Right ventricle myocardium superior (tissue), 1 donor: ENCODE measurements around the gene MYZAP. TPM values are rescaled to one million over a fixed set of nuclear protein-coding genes. Genes with fewer than 3 reads are reported as not detected.

ENCODE experiments used
- ATAC-seq: fragments of 200-7000 bp; cut with Tn5 transposase; one replicate; pipeline ENCODE4 v1.9.1; 2020; ENCODE audit warnings: mild to moderate bottlenecking; ENCODE audit not compliant: poor library complexity
- DNase-seq: peaks from one replicate; pipeline ENCODE4 v3.0.0-alpha.2; 2020
- intact Hi-C: fragments of 100-400 bp; cut with DNase I; formaldehyde crosslinking; loops from one replicate; pipeline ENCODE4 v1.11.2; 2022
- total RNA-seq: library from RNA; stranded (reverse); fragmentation: NEBNext Ultra II Directional; extraction: Animal tissue kit (Norgen Biotek cat#: 25700); gene quantifications from one replicate; pipeline ENCODE4 v1.2.1, GENCODE V29; 2021
- donor health status: DM: no; HTN: yes; CAD: no; lungs with severe emphysema.

MYZAP gene
- total RNA-seq, 1 donor from 2014 or later = 966 TPM

GRCh38 chr15:57557810-57558209 is 33.9 kb upstream of the MYZAP start:
- intact Hi-C loops = loop anchor here (5.0 to 10.0 kb wide), 2 partner anchors 304 to 517 kb away; no protein-coding TSS in a partner anchor
- DNase-seq = no peak
- ATAC-seq = no peak

GRCh38 chr15:57559875-57560274 is 31.8 kb upstream of the MYZAP start:
- DNase-seq (peak; percentile 83), ATAC-seq (peak; percentile 64)
- intact Hi-C loops = loop anchor here (5.0 to 10.0 kb wide), 3 partner anchors 37 to 515 kb away; no protein-coding TSS in a partner anchor

GRCh38 chr15:57561041-57561711 is 30.5 kb upstream of the MYZAP start:
- DNase-seq (peak; percentile 76), ATAC-seq (peak; percentile 91)
- intact Hi-C loops = loop anchor here (5.0 kb wide), 1 partner anchor 36 kb away; no protein-coding TSS in a partner anchor

GRCh38 chr15:57562196-57562769 is 29.4 kb upstream of the MYZAP start:
- DNase-seq (peak; percentile 87), ATAC-seq (peak; percentile 73)
- intact Hi-C loops = loop anchor here (5.0 kb wide), 1 partner anchor 35 kb away; no protein-coding TSS in a partner anchor

GRCh38 chr15:57563416-57563815 is 28.3 kb upstream of the MYZAP start:
- intact Hi-C loops = loop anchor here (5.0 kb wide), 1 partner anchor 34 kb away; no protein-coding TSS in a partner anchor
- ATAC-seq = no peak

GRCh38 chr15:57565311-57565710 is 26.4 kb upstream of the MYZAP start:
- DNase-seq (no peak), ATAC-seq (no peak)
- intact Hi-C loops = no loop called here

More at GRCh38 chr15:57563416-57563815, 28.3 kb upstream of the MYZAP start:
- DNase-seq = no peak

GRCh38 chr15:57566834-57567233 is 24.9 kb upstream of the MYZAP start:
- intact Hi-C loops = no loop called here
- peak; percentile 51 for DNase-seq
- ATAC-seq = peak; percentile 64

GRCh38 chr15:57567891-57568290 is 23.8 kb upstream of the MYZAP start:
- no peak for DNase-seq
- ATAC-seq = no peak
- intact Hi-C loops = no loop called here

- intact Hi-C loops = no loop called here
- DNase-seq = no peak
- ATAC-seq = no peak
Measured at GRCh38 chr15:57568299-57568698, 23.4 kb upstream of the MYZAP start.

GRCh38 chr15:57570340-57570739 is 21.4 kb upstream of the MYZAP start:
- intact Hi-C loops = no loop called here
- no peak for DNase-seq
- no peak for ATAC-seq

GRCh38 chr15:57570994-57571393 is 20.7 kb upstream of the MYZAP start:
- intact Hi-C loops = no loop called here
- ATAC-seq = no peak
- DNase-seq = no peak

- ATAC-seq (no peak), DNase-seq (no peak)
- intact Hi-C loops = no loop called here
Measured at GRCh38 chr15:57571725-57572124, 20.0 kb upstream of the MYZAP start.

- intact Hi-C loops = no loop called here
- DNase-seq = no peak
- ATAC-seq = no peak
Measured at GRCh38 chr15:57572468-57572867, 19.2 kb upstream of the MYZAP start.

GRCh38 chr15:57573151-57573550 is 18.6 kb upstream of the MYZAP start:
- DNase-seq = no peak
- no peak for ATAC-seq
- intact Hi-C loops = no loop called here

- DNase-seq (no peak), ATAC-seq (no peak)
- intact Hi-C loops = no loop called here
Measured at GRCh38 chr15:57575363-57575762, 16.3 kb upstream of the MYZAP start.

- intact Hi-C loops = no loop called here
- ATAC-seq (no peak), DNase-seq (no peak)
Measured at GRCh38 chr15:57578288-57578900, 13.3 kb upstream of the MYZAP start.

GRCh38 chr15:57580428-57580827 is 11.3 kb upstream of the MYZAP start:
- intact Hi-C loops = no loop called here
- ATAC-seq = no peak
- DNase-seq = no peak

- intact Hi-C loops = no loop called here
- ATAC-seq = no peak
- DNase-seq = no peak
Measured at GRCh38 chr15:57580866-57581265, 10.8 kb upstream of the MYZAP start.

- ATAC-seq (no peak), DNase-seq (no peak)
- intact Hi-C loops = no loop called here
Measured at GRCh38 chr15:57582090-57582489, 9.6 kb upstream of the MYZAP start.

GRCh38 chr15:57583282-57583681 is 8.4 kb upstream of the MYZAP start:
- ATAC-seq (no peak), DNase-seq (no peak)
- intact Hi-C loops = no loop called here
